Right renal pelvis (tissue), 4 donors: ENCODE results near the gene SLC25A48. TPM values are rescaled to one million over a fixed set of nuclear protein-coding genes. Genes with fewer than 3 reads are reported as not detected.
A peak's percentile ranks its signal among the peaks of the same experiment; 100 is the strongest.

Experiments used
- DNase-seq, 4 donors: peaks; one replicate each; pipeline ENCODE4 v3.0.0-alpha.2; 2013; ENCODE audit warnings: low read depth in 4 of 4, low spot score in 3 of 4, missing footprints in 1 of 4
- polyA plus RNA-seq, 4 donors: library from polyadenylated mRNA; unstranded; fragments of 120-200 nt; gene quantifications; one replicate each; pipeline ENCODE4 v1.2.1, GENCODE V29; 2013; ENCODE audit not compliant: insufficient read length in 4 of 4

Gene SLC25A48
- polyA plus RNA-seq, 4 donors, result 2.9 to 3.9 (median 3.2) TPM

DNA sequence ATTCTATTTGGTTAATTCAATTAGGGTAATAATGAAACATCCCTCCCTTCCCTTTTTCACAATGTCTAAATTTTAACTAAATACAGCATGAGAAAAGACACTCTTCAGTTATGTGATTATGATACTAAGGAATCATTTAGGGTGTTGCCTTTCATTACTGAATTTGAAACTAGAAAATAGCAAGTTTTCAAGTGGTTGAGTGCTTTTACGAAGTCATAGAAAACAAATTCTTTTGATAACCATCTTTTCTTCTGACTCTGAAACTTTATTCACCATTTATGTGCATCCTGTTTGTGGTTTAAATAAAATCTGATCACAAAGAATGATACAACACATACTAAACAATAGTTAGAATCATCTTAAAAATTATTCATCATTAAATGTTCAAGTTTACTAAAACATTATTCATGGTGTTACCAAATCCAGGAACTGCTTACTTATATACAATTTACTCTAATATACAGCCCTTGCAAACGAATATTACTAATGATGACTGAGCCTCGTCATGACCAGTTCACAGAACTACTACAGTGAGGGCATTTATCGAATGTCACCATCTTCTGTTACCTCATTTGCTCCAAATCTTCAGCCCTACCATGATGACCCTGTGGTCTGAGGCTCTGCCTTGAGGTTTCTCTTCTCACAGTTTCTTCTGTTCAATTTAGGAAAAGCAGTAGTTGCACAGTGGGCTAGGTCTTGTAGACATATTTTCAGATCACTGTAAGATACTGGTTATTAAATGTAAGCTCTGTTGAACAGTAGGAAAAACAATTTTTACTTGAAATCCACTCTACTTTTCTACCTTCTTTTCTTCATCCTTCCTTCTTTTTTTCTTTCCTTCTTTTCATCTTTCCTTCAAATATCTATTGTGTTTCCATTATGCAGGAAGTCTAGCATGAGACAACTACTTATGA is 79.5 kb downstream of the SLC25A48 start:
- DNase-seq, result no peak

DNA sequence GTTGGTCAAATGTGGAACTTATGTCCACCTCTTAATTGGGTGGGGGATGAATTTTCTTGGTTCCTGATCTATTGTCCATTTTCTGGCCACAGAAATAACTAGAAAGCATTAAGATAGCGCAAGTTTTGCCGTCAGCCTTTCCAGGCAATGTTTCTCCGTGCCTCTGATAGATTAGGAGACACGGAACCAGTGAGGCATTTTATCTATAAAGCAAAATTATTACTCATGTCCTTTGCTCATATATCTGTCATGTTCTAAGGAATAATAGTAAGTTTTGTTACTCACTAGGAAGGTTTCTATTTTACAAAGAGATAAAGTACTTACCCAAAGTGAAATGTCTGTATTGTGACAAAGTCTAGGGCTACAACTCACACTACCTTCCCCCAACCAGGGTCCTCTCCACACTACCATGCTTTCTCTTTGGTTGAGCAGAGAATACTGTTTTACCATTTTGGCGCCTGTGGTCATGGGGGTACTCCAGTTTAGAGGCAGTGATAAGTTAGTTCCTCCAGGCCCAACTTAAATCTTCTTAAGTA is 81.1 kb downstream of the SLC25A48 start:
- no peak for DNase-seq

DNA sequence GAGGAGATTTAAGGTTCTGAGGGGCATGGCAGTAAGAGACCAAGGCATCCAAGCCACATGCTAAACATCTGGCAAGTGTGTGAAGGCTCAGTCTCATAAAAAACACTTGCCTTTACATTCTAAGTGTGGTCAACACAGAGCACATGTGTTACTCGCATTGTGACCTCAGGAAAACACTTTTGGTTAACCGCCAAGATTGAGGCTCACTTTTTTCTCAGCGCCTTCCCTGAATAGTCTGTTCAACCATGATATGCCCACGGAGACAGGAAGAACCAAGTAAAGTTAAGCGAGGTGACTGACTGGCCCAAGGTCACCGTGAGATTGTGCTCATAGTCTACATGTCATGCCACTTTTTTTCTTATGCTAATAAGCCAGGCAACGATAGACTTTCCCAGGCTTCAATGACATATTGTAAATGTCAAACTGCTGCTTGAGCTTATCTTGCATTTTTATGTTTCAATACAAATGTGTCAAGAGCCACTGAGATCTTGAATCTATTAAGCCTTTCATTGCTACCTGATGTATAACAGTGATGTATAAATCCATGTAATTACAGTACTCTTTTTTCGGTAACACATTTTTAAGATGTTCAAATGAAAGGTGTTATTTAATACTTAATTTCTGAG is 82.3 kb downstream of the SLC25A48 start:
- no peak for DNase-seq

DNA sequence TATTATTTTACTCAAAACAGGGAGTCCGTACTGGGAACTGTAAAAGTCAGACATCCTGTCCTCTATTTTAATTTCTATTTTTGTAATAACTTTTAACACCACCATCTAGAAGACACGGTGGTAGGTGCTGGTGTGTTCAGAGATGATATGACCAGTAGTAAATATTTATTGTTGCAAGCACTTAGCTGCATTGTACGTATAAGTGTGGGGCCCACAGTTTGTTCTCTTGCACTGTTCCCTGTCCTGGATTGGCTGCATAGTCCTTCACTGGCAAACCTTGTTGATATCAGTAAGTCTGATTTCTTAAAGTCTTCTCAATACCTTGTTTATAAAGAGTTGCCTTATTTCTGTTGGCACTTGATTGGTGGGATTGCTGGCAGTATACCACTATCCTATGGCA is 85.7 kb downstream of the SLC25A48 start:
- DNase-seq, result no peak

DNA sequence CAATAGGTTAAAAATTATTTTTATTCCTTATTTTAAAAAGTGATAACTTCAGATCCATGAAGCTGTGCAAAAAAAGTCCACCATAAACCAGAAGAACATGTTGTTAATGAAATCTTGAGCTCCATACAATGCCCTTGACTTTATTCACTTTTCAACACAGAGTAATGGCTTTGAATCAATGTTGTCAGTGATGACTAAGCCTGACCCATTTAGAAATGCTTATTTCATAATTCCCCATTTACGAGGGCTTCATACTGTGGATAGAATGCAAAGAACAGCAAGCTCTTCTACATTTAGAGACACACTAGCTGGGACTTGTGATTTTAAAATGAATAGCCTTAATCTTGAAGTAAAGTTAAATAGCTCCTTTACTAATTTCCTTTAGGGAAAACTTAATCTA is 86.9 kb downstream of the SLC25A48 start:
- DNase-seq, result no peak

DNA sequence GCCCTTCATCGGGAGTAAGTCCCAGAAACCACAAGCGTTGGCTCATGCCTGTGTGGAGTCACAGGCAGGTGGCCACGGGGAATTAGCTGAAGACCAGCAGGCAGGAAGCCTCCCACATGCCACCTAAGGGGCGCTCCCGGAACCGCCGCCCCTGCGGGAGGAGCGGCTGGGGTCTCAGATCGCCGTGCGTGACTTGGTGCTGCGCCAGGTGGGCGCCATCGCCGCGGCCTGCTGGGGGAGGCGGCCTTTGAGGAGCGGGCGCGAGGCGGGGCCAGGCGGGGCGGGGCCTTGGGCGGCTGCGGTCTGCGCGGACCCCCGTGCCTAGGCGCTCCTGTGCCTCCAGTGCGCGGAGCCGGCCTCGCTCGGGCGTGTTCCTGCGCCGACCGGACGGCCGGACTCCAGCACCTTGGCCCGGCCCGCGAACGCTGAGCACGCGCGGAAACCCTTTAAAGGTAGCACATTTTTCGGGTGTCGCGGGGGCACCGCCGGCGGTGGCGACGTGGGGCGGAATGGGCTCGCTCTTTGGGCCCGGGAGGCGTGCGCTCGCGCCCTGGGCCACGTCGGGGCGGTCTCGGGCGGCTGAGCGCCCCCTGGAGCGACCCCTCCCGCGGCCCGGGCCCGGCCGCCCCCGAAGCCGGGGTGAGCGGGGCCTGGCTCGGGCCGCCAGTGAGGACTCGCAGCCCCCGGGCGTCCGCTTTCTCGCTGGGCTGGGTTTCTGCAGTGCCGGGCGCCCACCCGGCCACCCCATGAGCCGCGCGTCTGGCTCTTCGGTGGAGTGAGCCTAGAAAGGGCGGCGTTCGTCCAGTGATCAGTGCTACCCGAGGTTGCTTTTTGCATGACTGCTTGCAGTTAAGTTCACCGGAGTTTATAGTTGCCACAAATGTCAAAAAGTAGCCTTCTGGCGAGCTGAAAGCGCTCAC is 95.8 kb downstream of the SLC25A48 start:
- DNase-seq, result peak; percentile 28 to 37 (median 32)

DNA sequence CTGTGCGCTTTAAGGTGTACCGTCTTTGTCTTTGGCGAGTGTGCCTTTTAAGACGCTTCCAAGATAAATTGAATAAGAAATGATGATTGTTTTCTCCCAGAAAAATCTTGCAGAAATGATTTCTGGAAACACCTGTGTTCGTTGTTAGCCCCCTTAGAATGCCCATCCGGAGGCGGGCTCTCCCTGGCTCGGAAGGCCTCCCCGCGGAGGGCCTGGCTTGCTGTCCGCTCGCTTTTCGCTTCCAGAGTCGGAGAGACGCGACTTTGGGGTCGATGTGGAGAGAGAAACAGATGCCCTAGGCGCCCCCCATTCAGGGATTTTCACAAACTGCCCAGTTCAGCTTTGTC is 96.5 kb downstream of the SLC25A48 start:
- DNase-seq, result peak in 1 of 4 donors; percentile 2

DNA sequence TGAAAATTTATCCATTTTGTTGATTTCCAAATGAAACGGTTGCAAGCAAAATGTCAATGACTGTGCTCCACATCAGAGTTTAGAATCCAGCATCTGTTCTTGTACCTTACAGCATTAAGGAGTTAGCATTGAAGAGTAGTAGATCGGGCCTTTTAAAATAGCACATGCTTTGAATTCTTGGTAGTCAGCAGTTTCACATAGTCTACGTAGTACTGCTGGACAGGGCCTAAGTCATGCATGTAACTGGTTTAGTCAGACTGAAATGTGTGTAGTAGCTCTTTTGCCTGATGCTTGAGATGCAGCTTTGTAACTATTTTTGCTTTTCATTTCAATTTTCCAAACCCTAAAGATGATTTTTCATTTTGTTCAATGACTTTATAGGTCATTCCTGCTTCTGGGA is 100.5 kb downstream of the SLC25A48 start:
- DNase-seq, result peak in 1 of 4 donors; percentile 18

DNA sequence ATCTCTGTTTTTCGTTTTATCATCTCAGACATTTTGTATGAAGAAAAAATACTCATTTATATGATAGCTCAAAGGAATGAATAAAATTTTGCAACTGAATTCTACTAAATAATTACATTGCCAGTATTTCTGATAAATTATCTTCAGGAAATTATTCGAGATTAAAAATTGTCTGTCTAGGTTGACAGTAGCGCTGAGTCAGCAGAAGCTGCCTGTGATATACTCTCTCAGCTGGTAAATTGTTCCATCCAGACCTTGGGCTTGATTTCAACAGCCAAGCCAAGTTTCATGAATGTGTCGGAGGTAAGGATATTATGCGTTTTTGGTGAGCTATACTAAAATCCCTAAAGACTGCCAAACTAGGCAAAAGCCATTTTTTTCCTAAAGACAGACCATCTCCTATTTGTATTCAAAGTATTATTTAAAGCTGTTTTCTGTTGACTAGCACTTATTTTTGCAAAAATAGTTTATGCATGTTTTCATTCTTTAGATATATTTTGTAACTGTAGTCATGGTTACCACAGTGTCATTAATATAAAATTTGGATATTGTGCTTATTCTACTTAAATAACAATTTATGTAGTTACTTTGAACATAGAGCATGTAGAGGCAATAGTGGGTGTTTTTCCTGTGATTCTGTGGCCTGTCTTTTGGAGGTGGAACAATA is 102.9 kb downstream of the SLC25A48 start:
- DNase-seq, result no peak

Other genes starting within 250 kb of the SLC25A48 start
- not detected for gene IL9, start 61.2 kb downstream of the SLC25A48 start, polyA plus RNA-seq
- 1 to 10 TPM; 1.6 to 3.4 (median 2.5) TPM for gene LECT2, start 120.3 kb downstream of the SLC25A48 start, polyA plus RNA-seq
- 100 to 1,000 TPM; 232 to 295 (median 263) TPM for gene TGFBI, start 194.3 kb downstream of the SLC25A48 start, polyA plus RNA-seq